HFF-Myc (cell line): ENCODE results near the gene RELA.

ENCODE experiments used
- DNase-seq: peaks from one replicate; pipeline ENCODE4 v3.0.0-alpha.2; 2011; ENCODE audit warnings: low read depth; ENCODE audit errors: extremely low read depth
- H3K4me3 ChIP-seq: replicated peaks from 2 replicates; pipeline ENCODE4 v1.5.1; 2011; ENCODE audit warnings: low read depth, mild to moderate bottlenecking, control low read depth, low read length
- CTCF ChIP-seq: IDR thresholded peaks from 2 replicates; pipeline ENCODE4 v1.5.1; 2012; ENCODE audit warnings: mild to moderate bottlenecking, low read depth, low read length, control low read depth; ENCODE audit errors: missing control alignments

RELA gene

GRCh38 chr11:65619281-65619928 is 43.3 kb downstream of the RELA start:
- no peak for TF ChIP-seq CTCF
- no peak overlapping the region for H3K4me3 ChIP-seq
- DNase-seq = no peak

- H3K4me3 ChIP-seq = no peak overlapping the region
- DNase-seq = no peak
- TF ChIP-seq CTCF = no peak
These were observed 44.0 kb downstream of the RELA start for GRCh38 chr11:65618763-65619162.

GRCh38 chr11:65617990-65618751 is 44.5 kb downstream of the RELA start:
- no peak for DNase-seq
- no peak for TF ChIP-seq CTCF
- no peak overlapping the region for H3K4me3 ChIP-seq

- no peak for DNase-seq
- peak overlapping the region; percentile 76 for H3K4me3 ChIP-seq
- TF ChIP-seq CTCF = no peak
These were observed 45.4 kb downstream of the RELA start for GRCh38 chr11:65617136-65617850.

- no peak for TF ChIP-seq CTCF
- peak overlapping the region; percentile 76 for H3K4me3 ChIP-seq
These were observed 46.1 kb downstream of the RELA start for GRCh38 chr11:65616575-65617001.

GRCh38 chr11:65615950-65616574 is 46.7 kb downstream of the RELA start:
- peak overlapping the region; percentile 76 for H3K4me3 ChIP-seq
- DNase-seq = no peak

More at GRCh38 chr11:65616575-65617001, 46.1 kb downstream of the RELA start:
- DNase-seq = no peak

More at GRCh38 chr11:65615950-65616574, 46.7 kb downstream of the RELA start:
- TF ChIP-seq CTCF = no peak
